ENCODE measurements around the gene HOXB4.

HOXB4 gene

GRCh38 chr17:48577946-48578615 is at the start of gene HOXB4:
TSS of gene HOXB4 (minus strand) at chr17:48578350. CDS start at chr17:48578319, 31 bp downstream.
- DNase-seq = peak; percentile 92

- DNase-seq = no peak
These were observed 49.0 kb upstream of the HOXB4 start for GRCh38 chr17:48627118-48627597.

GRCh38 chr17:48626245-48627117 is 48.3 kb upstream of the HOXB4 start, which contains the start of gene HOXB9:
TSS of gene HOXB9 (minus strand) at chr17:48626358. CDS start at chr17:48626269, 89 bp downstream.
- peak; percentile 77 for DNase-seq

- DNase-seq = peak; percentile 78
These were observed 47.5 kb upstream of the HOXB4 start for GRCh38 chr17:48625495-48626244.

- no peak for DNase-seq
These were observed 46.7 kb upstream of the HOXB4 start for GRCh38 chr17:48624544-48625494.

- DNase-seq = no peak
These were observed 46.0 kb upstream of the HOXB4 start for GRCh38 chr17:48624118-48624517.

- no peak for DNase-seq
These were observed 45.4 kb upstream of the HOXB4 start for GRCh38 chr17:48623583-48623982.

- no peak for DNase-seq
These were observed 44.7 kb upstream of the HOXB4 start for GRCh38 chr17:48622857-48623256.

GRCh38 chr17:48621410-48622392 is 43.6 kb upstream of the HOXB4 start:
- no peak for DNase-seq

GRCh38 chr17:48620461-48621139 is 42.5 kb upstream of the HOXB4 start:
- no peak for DNase-seq

- no peak for DNase-seq
These were observed 41.8 kb upstream of the HOXB4 start for GRCh38 chr17:48619826-48620449.

GRCh38 chr17:48618256-48618896 is 40.2 kb upstream of the HOXB4 start:
- peak; percentile 93 for DNase-seq

- DNase-seq = no peak
These were observed 39.5 kb upstream of the HOXB4 start for GRCh38 chr17:48617471-48618255.

- DNase-seq = no peak
These were observed 38.7 kb upstream of the HOXB4 start for GRCh38 chr17:48616717-48617470.

- DNase-seq = no peak
These were observed 38.0 kb upstream of the HOXB4 start for GRCh38 chr17:48615963-48616716.
